ENCODE measurements around the gene RAB26.
"Not testable (repeated sequence)": the region's sequence is repeated elsewhere in the genome, so short reads cannot be mapped to it uniquely, and the experiment has no call there.

DNA sequence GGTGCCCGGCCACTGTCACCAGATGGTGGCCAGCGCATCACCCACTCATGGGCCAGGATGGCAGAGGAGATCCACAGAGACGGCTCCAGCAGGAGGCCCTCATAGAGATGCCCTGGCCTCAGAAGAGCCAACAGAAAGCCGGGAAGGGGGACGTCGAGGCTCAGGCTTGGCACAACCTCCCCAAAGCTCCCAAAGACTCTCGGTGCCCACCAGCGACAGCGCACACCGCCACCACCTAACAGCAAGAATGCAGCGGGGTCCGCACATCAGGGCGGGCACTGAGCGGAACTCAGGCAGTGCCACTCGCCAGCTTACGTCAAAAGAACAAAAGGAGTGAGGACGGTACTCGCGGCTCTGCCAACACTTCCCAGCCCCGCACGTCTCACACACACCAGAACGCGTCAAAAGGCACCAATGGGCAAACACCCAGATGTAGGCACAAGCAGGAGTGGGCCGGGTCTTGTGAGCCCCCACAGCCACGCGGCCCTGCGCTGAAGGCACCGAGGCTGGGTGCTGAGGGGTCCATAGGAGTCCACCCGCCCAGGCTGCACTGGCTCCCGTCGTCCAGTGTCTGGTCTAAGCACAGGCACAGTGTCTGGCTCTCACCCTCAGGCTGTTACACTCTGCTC, 21.4 kb upstream of the RAB26 start:
- not testable (repeated sequence) for TF ChIP-seq POLR2A (IDR thresholded peaks at IDR 0.05; ENCODE audit: low read length); GATA1 (IDR thresholded peaks at IDR 0.05; ENCODE audit: low read depth, low read length)
